Peyer's patch (tissue), 4 donors: Measurements from ENCODE around the gene LCE6A.

Experiments
- CTCF ChIP-seq, 6 experiments: fragments of 450-650 bp in 4 of 6; fragments of 200-600 bp in 2 of 6; sonication (generic) in 1 of 6; IDR thresholded peaks; one replicate each; pipeline ENCODE4 v1.5.1; 2017 to 2019; ENCODE audit warnings: antibody characterized with exemption in 6 of 6, mild to moderate bottlenecking in 3 of 6, moderate library complexity in 1 of 6
- POLR2A ChIP-seq, 2 donors: fragments of 450-650 bp; IDR thresholded peaks; one replicate each; pipeline ENCODE4 v1.5.1; 2017; ENCODE audit warnings: antibody characterized with exemption in 2 of 2, mild to moderate bottlenecking in 2 of 2, moderate library complexity in 2 of 2

- TF ChIP-seq CTCF (IDR thresholded peaks at IDR 0.05), result no peak
- TF ChIP-seq POLR2A (IDR thresholded peaks at IDR 0.05), result no peak
Measured at GRCh38 chr1:152886085-152886484, 43.4 kb downstream of the LCE6A start.
